HepG2 (cell line): ENCODE measurements around the gene CADPS2. TPM values are rescaled to one million over a fixed set of nuclear protein-coding genes. Genes with fewer than 3 reads are reported as not detected.

Experiments
- AFF4 ChIP-seq: sonication (generic); formaldehyde crosslinking; IDR thresholded peaks from 2 replicates; pipeline ENCODE4 v1.4.0; 2020; ENCODE audit warnings: missing genetic modification reagents
- CCDC6 ChIP-seq: sonication (generic); formaldehyde crosslinking; IDR thresholded peaks from 2 replicates; pipeline ENCODE4 v1.8.1; 2022; ENCODE audit warnings: mild to moderate bottlenecking, missing genetic modification reagents, moderate library complexity
- GATAD2A ChIP-seq: IDR thresholded peaks from 2 replicates; pipeline ENCODE4 v1.6.1; 2016
- HMGXB3 ChIP-seq: sonication (generic); formaldehyde crosslinking; IDR thresholded peaks from 2 replicates; pipeline ENCODE4 v1.4.0; 2020; ENCODE audit warnings: missing genetic modification reagents, borderline replicate concordance
- LRRFIP1 ChIP-seq: sonication (generic); formaldehyde crosslinking; conservative IDR thresholded peaks from 2 replicates; pipeline ENCODE4 v1.4.0; 2020; ENCODE audit warnings: missing genetic modification reagents
- POLR2AphosphoS5 ChIP-seq: IDR thresholded peaks from 2 replicates; pipeline ENCODE4 v1.6.1; 2012; ENCODE audit warnings: low read depth, low read length
- SIN3A ChIP-seq: IDR thresholded peaks from 2 replicates; pipeline ENCODE4 v1.6.1; 2011; ENCODE audit warnings: low read depth, mild to moderate bottlenecking, control low read depth, low read length, borderline replicate concordance
- SMARCE1 ChIP-seq: fragments of 450-650 bp; IDR thresholded peaks from 2 replicates; pipeline ENCODE4 v1.6.1; 2017; ENCODE audit warnings: borderline replicate concordance
- SOX13 ChIP-seq, 3 experiments: fragments of 450-650 bp in 1 of 3; sonication (generic) in 1 of 3; formaldehyde crosslinking in 1 of 3; IDR thresholded peaks in 2 of 3; conservative IDR thresholded peaks in 1 of 3; 2 replicates each; pipeline versions ENCODE4 v1.5.0 to v1.6.1; 2016 to 2020; ENCODE audit warnings: antibody characterized with exemption in 1 of 3, mild to moderate bottlenecking in 1 of 3, missing compliant biosample characterization in 1 of 3, missing genetic modification reagents in 1 of 3, moderate library complexity in 1 of 3
- ZBTB14 ChIP-seq: sonication (generic); formaldehyde crosslinking; IDR thresholded peaks from 2 replicates; pipeline ENCODE4 v1.4.0; 2020; ENCODE audit warnings: missing genetic modification reagents
- ZFP90 ChIP-seq: sonication (generic); formaldehyde crosslinking; IDR thresholded peaks from 2 replicates; pipeline ENCODE4 v1.8.0; 2022; ENCODE audit warnings: missing genetic modification reagents, mild to moderate bottlenecking, inconsistent platforms, borderline replicate concordance
- ZNF121 ChIP-seq: sonication (generic); formaldehyde crosslinking; IDR thresholded peaks from 2 replicates; pipeline ENCODE4 v1.5.0; 2020; ENCODE audit warnings: mild to moderate bottlenecking, missing genetic modification reagents
- ZNF441 ChIP-seq: sonication (generic); formaldehyde crosslinking; IDR thresholded peaks from 2 replicates; pipeline ENCODE4 v1.7.0; 2021; ENCODE audit warnings: missing genetic modification reagents, borderline replicate concordance
- ZNF563 ChIP-seq: sonication (generic); formaldehyde crosslinking; IDR thresholded peaks from 2 replicates; pipeline ENCODE4 v1.8.0; 2022; ENCODE audit warnings: mild to moderate bottlenecking, moderate library complexity, missing genetic modification reagents
- ZNF607 ChIP-seq: sonication (generic); formaldehyde crosslinking; IDR thresholded peaks from 2 replicates; pipeline ENCODE4 v1.5.1; 2020; ENCODE audit warnings: missing genetic modification reagents, mild to moderate bottlenecking, borderline replicate concordance
- ZNF782 ChIP-seq: sonication (generic); formaldehyde crosslinking; IDR thresholded peaks from 2 replicates; pipeline ENCODE4 v1.4.0; 2020; ENCODE audit warnings: missing genetic modification reagents, mild to moderate bottlenecking, borderline replicate concordance
- polyA plus RNA-seq, 8 experiments: library from polyadenylated mRNA; depleted of rRNA in 3 of 8; stranded (reverse) in 7 of 8; unstranded in 1 of 8; fragments of >200 nt; fragmentation: Illumina TruSeq in 4 of 8; extraction: Trizol in 4 of 8; gene quantifications; 2 replicates each; pipeline versions ENCODE4 v1.2.1 to v1.2.3, GENCODE V29; 2011 to 2016; ENCODE audit warnings: low read depth in 4 of 8, missing spikeins in 1 of 8, mixed read lengths in 1 of 8; ENCODE audit not compliant: insufficient read depth in 1 of 8
- total RNA-seq, 5 experiments: library from RNA; depleted of rRNA; stranded (reverse); fragments of >200 nt; fragmentation: Illumina TruSeq; extraction: Trizol; gene quantifications; 2 replicates each; pipeline ENCODE4 v1.2.3, GENCODE V29; 2016; ENCODE audit warnings: low read depth in 1 of 5

The CADPS2 gene
- total and polyA plus RNA-seq, 2 of the 13 experiments (the other 11 are each of a cell fraction or from before 2014, with no cell fraction given) = 17.6 to 43.8 TPM

DNA sequence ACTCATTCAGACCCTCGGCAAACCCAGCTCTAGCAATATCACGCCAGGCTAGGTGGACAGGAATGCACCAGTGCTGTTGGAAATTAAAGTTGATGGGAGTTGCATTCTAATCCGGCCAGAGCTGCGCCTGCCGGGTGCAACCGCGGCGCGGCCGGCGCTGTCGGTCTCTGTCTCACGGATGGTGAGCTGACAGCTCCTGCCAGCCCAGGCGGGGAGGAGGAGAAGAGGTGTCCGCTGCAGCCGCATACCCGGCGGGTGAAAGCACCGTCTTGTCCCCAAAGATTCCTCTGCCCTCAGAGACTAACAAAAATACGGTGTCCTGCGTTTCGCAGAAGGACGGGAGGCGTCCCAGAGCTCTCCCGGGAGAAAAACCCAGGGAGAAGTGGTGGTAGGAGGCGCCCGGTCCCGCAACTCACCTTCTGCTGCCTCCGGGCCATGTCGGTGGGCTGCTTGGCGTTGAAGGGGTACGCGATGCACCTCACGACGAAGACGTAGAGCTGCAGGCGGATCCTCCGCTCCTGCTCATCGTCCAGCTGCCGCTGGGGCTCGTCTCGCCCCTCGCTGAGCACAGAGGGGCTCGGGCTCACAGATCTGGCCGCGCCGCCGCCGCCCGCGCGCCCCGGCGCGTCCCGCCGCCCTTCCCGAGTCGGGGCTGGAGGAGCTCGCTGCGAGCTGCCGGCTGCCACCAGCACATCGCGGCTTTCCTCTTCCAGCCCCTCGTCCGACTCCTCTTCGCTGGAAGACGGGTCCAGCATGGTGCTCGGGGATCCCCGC, 490 bp downstream of the CADPS2 start (continued):
- no peak for TF ChIP-seq ZNF441
- no peak; the same call in 1 of the 2 replicates for TF ChIP-seq SIN3A
- TF ChIP-seq AFF4 (CRISPR knock-in tag) = no peak
- TF ChIP-seq CCDC6 (CRISPR knock-in tag) = no peak
- no peak for TF ChIP-seq LRRFIP1
- TF ChIP-seq HMGXB3 (CRISPR knock-in tag) = no peak
- TF ChIP-seq ZNF782 (CRISPR knock-in tag) = peak; percentile 38; the same call in 1 of the 2 replicates
- no peak for TF ChIP-seq ZFP90 (CRISPR knock-in tag)
- TF ChIP-seq GATAD2A (CRISPR knock-in tag) = no peak
- TF ChIP-seq ZNF607 (CRISPR knock-in tag) = 0 out of 2 replicates have a peak, but pooled peaks have one; percentile 10
- no peak for TF ChIP-seq ZNF121 (CRISPR knock-in tag)
- no peak for TF ChIP-seq ZBTB14 (CRISPR knock-in tag)
- TF ChIP-seq POLR2AphosphoS5 = no peak
- no peak for TF ChIP-seq SOX13 (IDR thresholded peaks at IDR 0.05)
- TF ChIP-seq SOX13 (CRISPR knock-in tag; conservative IDR thresholded peaks at IDR 0.05 in 1 of 2, IDR thresholded peaks at IDR 0.05 in 1 of 2) = no peak
- no peak for TF ChIP-seq ZNF563 (CRISPR knock-in tag)
- TF ChIP-seq SMARCE1 = no peak
